SU-DHL-6 (cell line): Measurements from ENCODE around the gene KNDC1.

Source experiments
- H2AFZ ChIP-seq: fragments of 200-600 bp; sonication (generic); 2 replicates; pipeline ENCODE4 v1.6.1; 2014; ENCODE audit warnings: low read depth, mild to moderate bottlenecking, moderate library complexity, mixed read lengths, antibody characterized with exemption, low read length; ENCODE audit not compliant: severe bottlenecking
- H3F3A ChIP-seq: fragments of 200-600 bp; shearing (Covaris generic); 2 replicates; pipeline ENCODE4 v1.6.0; 2016; ENCODE audit warnings: antibody characterized with exemption, mild to moderate bottlenecking; ENCODE audit not compliant: insufficient read depth
- H3K27ac ChIP-seq: fragments of 200-600 bp; sonication (generic); 2 replicates; pipeline ENCODE4 v1.5.1; 2016; ENCODE audit warnings: low read depth, mild to moderate bottlenecking, low read length, moderate library complexity, mixed read lengths
- H3K27me3 ChIP-seq: fragments of 200-600 bp; sonication (generic), shearing (Covaris generic); 2 replicates; pipeline ENCODE4 v1.6.0; 2014; ENCODE audit warnings: mild to moderate bottlenecking, low read length
- H3K36me3 ChIP-seq: fragments of 200-600 bp; sonication (generic); 2 replicates; pipeline ENCODE4 v1.6.1; 2014; ENCODE audit warnings: mild to moderate bottlenecking, low read length, mixed read lengths
- H3K4me2 ChIP-seq: fragments of 300-600, 200-600 bp; shearing (Covaris generic), sonication (generic); 2 replicates; pipeline ENCODE4 v1.6.0; 2014; ENCODE audit warnings: low read length, low read depth, mild to moderate bottlenecking; ENCODE audit not compliant: poor library complexity, severe bottlenecking
- H3K4me3 ChIP-seq: fragments of 200-600 bp; sonication (generic); 2 replicates; pipeline ENCODE4 v1.5.1; 2014; ENCODE audit warnings: antibody characterized with exemption, low read length, mild to moderate bottlenecking, mixed read lengths; ENCODE audit not compliant: insufficient read depth, poor library complexity, severe bottlenecking
- H3K79me2 ChIP-seq: fragments of 200-600 bp; sonication (generic); 2 replicates; pipeline ENCODE4 v1.6.1; 2014; ENCODE audit warnings: mild to moderate bottlenecking, low read length, moderate library complexity; ENCODE audit not compliant: insufficient read depth
- H3K9ac ChIP-seq: fragments of 200-600 bp; sonication (generic); 2 replicates; pipeline ENCODE4 v1.7.0; 2014; ENCODE audit warnings: mild to moderate bottlenecking, low read length
- H3K9me2 ChIP-seq: fragments of 200-600 bp; sonication (generic); replicated peaks from 2 replicates; pipeline ENCODE4 v1.6.1; 2014; ENCODE audit warnings: low read length; ENCODE audit not compliant: insufficient read depth
- H3K9me3 ChIP-seq: fragments of 200-600 bp; sonication (generic); 2 replicates; pipeline ENCODE4 v1.6.1; 2014; ENCODE audit warnings: low read length, mixed read lengths; ENCODE audit not compliant: insufficient read depth
- H4K20me1 ChIP-seq: fragments of 200-600 bp; sonication (generic); 2 replicates; pipeline ENCODE4 v1.6.1; 2014; ENCODE audit warnings: low read depth, mild to moderate bottlenecking, antibody characterized with exemption, low read length, moderate library complexity, mixed read lengths
- CTCF ChIP-seq: fragments of 200-600 bp; sonication (generic); IDR thresholded peaks from one replicate; pipeline ENCODE4 v1.5.1; 2017; ENCODE audit warnings: antibody characterized with exemption, mild to moderate bottlenecking, low read length, moderate library complexity; ENCODE audit not compliant: insufficient read depth, poor library complexity, severe bottlenecking
- EZH2phosphoT487 ChIP-seq: fragments of 200-600 bp; sonication (generic), shearing (Covaris generic); conservative IDR thresholded peaks from 2 replicates; pipeline ENCODE4 v1.6.1; 2018; ENCODE audit warnings: mild to moderate bottlenecking, antibody characterized with exemption, low read length, moderate library complexity, mixed read lengths

The KNDC1 gene

GRCh38 chr10:133143546-133143945 lies 16.5 kb upstream of the KNDC1 start:
- H3K9me3 ChIP-seq = no peaks in the 10 kb centered on the region
- no peak overlapping the region for H3K9ac ChIP-seq
- no peaks in the 10 kb centered on the region for H3K36me3 ChIP-seq
- H3K27ac ChIP-seq = no peak overlapping the region
- H3K79me2 ChIP-seq = no peaks in the 10 kb centered on the region
- no peak overlapping the region for H2AFZ ChIP-seq
- no peak overlapping the region for H3K4me3 ChIP-seq
- no peak overlapping the region for H3K4me2 ChIP-seq
- no peaks in the 10 kb centered on the region for H3K27me3 ChIP-seq
- no peaks in the 10 kb centered on the region for H3K9me2 ChIP-seq
- TF ChIP-seq EZH2phosphoT487 (no peak), CTCF (no peak)
- H3F3A ChIP-seq = no peaks in the 10 kb centered on the region
- no peaks in the 10 kb centered on the region for H4K20me1 ChIP-seq

GRCh38 chr10:133144771-133145170 lies 15.2 kb upstream of the KNDC1 start:
- Histone ChIP-seq H3K9me2 (no peaks in the 10 kb centered on the region), H3K4me3 (no peak overlapping the region), H3K9me3 (no peaks in the 10 kb centered on the region), H3K4me2 (no peak overlapping the region), H4K20me1 (no peaks in the 10 kb centered on the region), H3K36me3 (no peaks in the 10 kb centered on the region), H3K27me3 (no peaks in the 10 kb centered on the region), H3K79me2 (no peaks in the 10 kb centered on the region), H3K9ac (no peak overlapping the region), H3F3A (no peaks in the 10 kb centered on the region), H2AFZ (no peak overlapping the region), H3K27ac (no peak overlapping the region)
- TF ChIP-seq EZH2phosphoT487 = no peak
- TF ChIP-seq CTCF = no peak

GRCh38 chr10:133150226-133150625 lies 9.8 kb upstream of the KNDC1 start:
- H3K36me3 ChIP-seq = no peaks in the 10 kb centered on the region
- H3K9ac ChIP-seq = no peak overlapping the region
- H3K9me3 ChIP-seq = no peaks in the 10 kb centered on the region
- H3K9me2 ChIP-seq = no peaks in the 10 kb centered on the region
- H3K27ac ChIP-seq = no peak overlapping the region
- no peaks in the 10 kb centered on the region for H3F3A ChIP-seq
- H3K4me2 ChIP-seq = no peak overlapping the region
- H3K27me3 ChIP-seq = no peaks in the 10 kb centered on the region
- no peak overlapping the region for H3K4me3 ChIP-seq
- H3K79me2 ChIP-seq = no peaks in the 10 kb centered on the region
- H2AFZ ChIP-seq = no peak overlapping the region
- TF ChIP-seq CTCF (no peak), EZH2phosphoT487 (no peak)
- no peaks in the 10 kb centered on the region for H4K20me1 ChIP-seq
